Gastroesophageal sphincter (tissue), 4 donors: Measurements from ENCODE around the gene FBXO44. TPM values are rescaled to one million over a fixed set of nuclear protein-coding genes. Genes with fewer than 3 reads are reported as not detected.
"Not testable (repeated sequence)": the region's sequence is repeated elsewhere in the genome, so short reads cannot be mapped to it uniquely, and the experiment has no call there.

Source experiments
- ATAC-seq: fragments of 150-250 bp; one replicate; pipeline ENCODE4 v1.9.1; 2016; ENCODE audit warnings: mild to moderate bottlenecking, moderate library complexity
- H3K27ac ChIP-seq, 4 donors: fragments of 200-600 bp; sonication (generic) in 3 of 4; 1 replicate in 3 of 4; 2 replicates in 1 of 4; pipeline ENCODE4 v1.5.1; 2016 to 2019
- H3K27me3 ChIP-seq: fragments of 200-600 bp; sonication (generic); one replicate; pipeline ENCODE4 v1.5.1; 2019
- H3K36me3 ChIP-seq, 2 donors: fragments of 200-600 bp; sonication (generic); one replicate each; pipeline ENCODE4 v1.5.1; 2019; ENCODE audit warnings: control low read depth in 1 of 2
- H3K4me1 ChIP-seq, 3 donors: fragments of 200-600 bp; sonication (generic); 1 replicate in 2 of 3; 2 replicates in 1 of 3; pipeline ENCODE4 v1.5.1; 2016 to 2019; ENCODE audit warnings: control low read depth in 2 of 3
- H3K4me3 ChIP-seq, 2 donors: fragments of 200-600 bp; sonication (generic); one replicate each; pipeline ENCODE4 v1.5.1; 2019; ENCODE audit warnings: mild to moderate bottlenecking in 1 of 2, moderate library complexity in 1 of 2
- H3K9me3 ChIP-seq, 3 donors: fragments of 200-600 bp; sonication (generic); one replicate each; pipeline ENCODE4 v1.5.1; 2017 to 2019; ENCODE audit warnings: control low read depth in 2 of 3
- EP300 ChIP-seq: sonication (generic); formaldehyde crosslinking; IDR thresholded peaks from one replicate; pipeline ENCODE4 v1.6.1; 2017; ENCODE audit warnings: antibody characterized with exemption, mild to moderate bottlenecking
- POLR2A ChIP-seq, 2 donors: fragments of 450-650 bp; IDR thresholded peaks; one replicate each; pipeline ENCODE4 v1.6.1; 2017; ENCODE audit warnings: antibody characterized with exemption in 2 of 2, mild to moderate bottlenecking in 2 of 2, moderate library complexity in 1 of 2
- POLR2AphosphoS5 ChIP-seq: sonication (generic); formaldehyde crosslinking; IDR thresholded peaks from one replicate; pipeline ENCODE4 v1.6.1; 2017; ENCODE audit warnings: antibody characterized with exemption
- WGBS, 2 donors: methylation state at CpG; one replicate each; pipeline ENCODE4 v1.1.5; 2018; ENCODE audit warnings: low coverage in 1 of 2; 5-methylcytosine and 5-hydroxymethylcytosine counted together
- total RNA-seq, 4 donors: library from RNA; depleted of rRNA; stranded (reverse); fragments of >200 nt; gene quantifications; one replicate each; pipeline ENCODE4 v1.1.0, GENCODE V29; 2016
- TF ChIP-seq, protein P1 (sequence below), 4 experiments: fragments of 200-600 bp in 2 of 4; fragments of 450-650 bp in 2 of 4; sonication (generic) in 1 of 4; IDR thresholded peaks; one replicate each; pipeline ENCODE4 v1.5.1; 2017 to 2019; ENCODE audit warnings: antibody characterized with exemption in 4 of 4, mild to moderate bottlenecking in 2 of 4, moderate library complexity in 2 of 4

Gene FBXO44
- total RNA-seq, 4 donors from 2014 or later, result 10.5 to 22.9 (median 17.2) TPM

GRCh38 chr1:11642418-11643017 is 12.2 kb upstream of the FBXO44 start:
- not testable (repeated sequence) for H3K4me3 ChIP-seq, H3K9me3 ChIP-seq, H3K27ac ChIP-seq, H3K36me3 ChIP-seq, H3K4me1 ChIP-seq
- peaks cover 54% of the 10 kb centered on the region for H3K27me3 ChIP-seq
- peak; percentile 69 for ATAC-seq
- WGBS, 2 donors, result 49 to 53% methylated on average over 10 to 18 of the region's 18 CpGs
- TF ChIP-seq, protein P1, sequence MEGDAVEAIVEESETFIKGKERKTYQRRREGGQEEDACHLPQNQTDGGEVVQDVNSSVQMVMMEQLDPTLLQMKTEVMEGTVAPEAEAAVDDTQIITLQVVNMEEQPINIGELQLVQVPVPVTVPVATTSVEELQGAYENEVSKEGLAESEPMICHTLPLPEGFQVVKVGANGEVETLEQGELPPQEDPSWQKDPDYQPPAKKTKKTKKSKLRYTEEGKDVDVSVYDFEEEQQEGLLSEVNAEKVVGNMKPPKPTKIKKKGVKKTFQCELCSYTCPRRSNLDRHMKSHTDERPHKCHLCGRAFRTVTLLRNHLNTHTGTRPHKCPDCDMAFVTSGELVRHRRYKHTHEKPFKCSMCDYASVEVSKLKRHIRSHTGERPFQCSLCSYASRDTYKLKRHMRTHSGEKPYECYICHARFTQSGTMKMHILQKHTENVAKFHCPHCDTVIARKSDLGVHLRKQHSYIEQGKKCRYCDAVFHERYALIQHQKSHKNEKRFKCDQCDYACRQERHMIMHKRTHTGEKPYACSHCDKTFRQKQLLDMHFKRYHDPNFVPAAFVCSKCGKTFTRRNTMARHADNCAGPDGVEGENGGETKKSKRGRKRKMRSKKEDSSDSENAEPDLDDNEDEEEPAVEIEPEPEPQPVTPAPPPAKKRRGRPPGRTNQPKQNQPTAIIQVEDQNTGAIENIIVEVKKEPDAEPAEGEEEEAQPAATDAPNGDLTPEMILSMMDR (IDR thresholded peaks at IDR 0.05), result peak; percentile 93 to 97 (median 95)

- Histone ChIP-seq H3K9me3 (no peaks in the 10 kb centered on the region), H3K4me1 (peaks cover 0 to 13% (median 8%) of the 10 kb centered on the region in 3 donors), H3K27me3 (peaks cover 57% of the 10 kb centered on the region), H3K4me3 (no peak overlapping the region), H3K27ac (no peak overlapping the region), H3K36me3 (no peaks in the 10 kb centered on the region)
- WGBS, 2 donors, result 53 to 62% methylated on average over 2 to 3 of the region's 5 CpGs
- no peak for ATAC-seq
- TF ChIP-seq POLR2A (IDR thresholded peaks at IDR 0.05), result no peak
- TF ChIP-seq EP300, result no peak
- TF ChIP-seq, protein P1 (IDR thresholded peaks at IDR 0.05), result no peak
- no peak for TF ChIP-seq POLR2AphosphoS5
Measured at GRCh38 chr1:11643782-11644181, 10.9 kb upstream of the FBXO44 start.

DNA sequence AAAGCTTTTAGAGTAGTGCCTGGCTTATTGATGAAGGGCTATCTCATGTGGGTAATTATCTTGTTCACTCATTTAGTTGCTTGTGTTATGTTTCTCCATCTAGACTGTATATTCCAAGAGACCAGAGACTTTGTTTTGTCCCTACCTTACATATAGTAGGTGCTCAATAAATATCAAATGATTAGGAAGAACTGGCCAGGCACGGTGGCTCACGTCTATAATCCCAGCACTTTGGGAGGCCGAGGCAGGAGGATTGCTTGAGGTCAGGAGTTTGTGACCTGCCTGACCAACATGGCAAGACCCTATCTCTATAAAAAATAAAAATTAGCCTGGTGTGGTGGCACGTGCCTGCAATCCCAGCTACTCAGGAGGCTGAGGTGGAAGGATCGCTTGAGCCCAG is 9.4 kb upstream of the FBXO44 start:
- 80 to 87% methylated on average over 2 to 5 of the region's 5 CpGs for WGBS, 2 donors
- no peaks in the 10 kb centered on the region for H3K9me3 ChIP-seq
- ATAC-seq, result no peak
- no peak for TF ChIP-seq POLR2AphosphoS5
- TF ChIP-seq EP300, result no peak
- no peak for TF ChIP-seq POLR2A (IDR thresholded peaks at IDR 0.05)
- TF ChIP-seq, protein P1 (IDR thresholded peaks at IDR 0.05), result no peak
- no peak overlapping the region for H3K4me3 ChIP-seq
- H3K4me1 ChIP-seq, result peaks cover 0 to 28% (median 13%) of the 10 kb centered on the region in 3 donors
- peaks cover 63% of the 10 kb centered on the region for H3K27me3 ChIP-seq
- H3K36me3 ChIP-seq, result no peaks in the 10 kb centered on the region
- H3K27ac ChIP-seq, result no peak overlapping the region

GRCh38 chr1:11645670-11646265 is 8.9 kb upstream of the FBXO44 start:
- TF ChIP-seq, protein P1 (IDR thresholded peaks at IDR 0.05), result peak in 3 of 4 experiments; percentile 42 to 73 (median 54)
- TF ChIP-seq POLR2AphosphoS5, result no peak
- peaks cover 0 to 33% (median 18%) of the 10 kb centered on the region in 3 donors for H3K4me1 ChIP-seq
- no peaks in the 10 kb centered on the region for H3K36me3 ChIP-seq
- H3K27me3 ChIP-seq, result peaks cover 66% of the 10 kb centered on the region
- no peak for ATAC-seq
- 33 to 46% methylated on average over 3 to 7 of the region's 8 CpGs for WGBS, 2 donors
- H3K9me3 ChIP-seq, result no peaks in the 10 kb centered on the region
- no peak overlapping the region for H3K27ac ChIP-seq
- no peak overlapping the region for H3K4me3 ChIP-seq

- H3K27me3 ChIP-seq, result peaks cover 62% of the 10 kb centered on the region
- no peaks in the 10 kb centered on the region for H3K9me3 ChIP-seq
- no peak overlapping the region for H3K27ac ChIP-seq
- peaks cover 0 to 37% (median 18%) of the 10 kb centered on the region in 3 donors for H3K4me1 ChIP-seq
- TF ChIP-seq EP300 (no peak), POLR2A (IDR thresholded peaks at IDR 0.05) (no peak), POLR2AphosphoS5 (no peak)
- TF ChIP-seq, protein P1 (IDR thresholded peaks at IDR 0.05), result no peak
- no peak overlapping the region for H3K4me3 ChIP-seq
- no peaks in the 10 kb centered on the region for H3K36me3 ChIP-seq
- ATAC-seq, result no peak
- WGBS, 2 donors, result 88% methylated on average over 4 to 8 of the region's 9 CpGs
Measured at GRCh38 chr1:11646317-11646716, 8.4 kb upstream of the FBXO44 start.
